Common myeloid progenitor, CD34-positive (primary cell): ENCODE measurements around the gene SEBOX.

ENCODE experiments used
- CTCF ChIA-PET: fragments of 350-600 bp; sonication (Branson Sonifier 250); formaldehyde crosslinking; loops from one replicate; lab custom pipeline; 2021; ENCODE audit warnings: antibody characterized with exemption; lab: Charles Lee
- POLR2A ChIA-PET: fragments of 350-600 bp; sonication (Branson Sonifier 250); formaldehyde crosslinking; loops from one replicate; lab custom pipeline; 2021; ENCODE audit warnings: antibody characterized with exemption; lab: Charles Lee
- DNase-seq, 3 donors: peaks; one replicate each; pipeline versions ENCODE4 v3.0.0 to v3.0.0-alpha.2; 2013
- H3K27ac ChIP-seq, 2 experiments: 1 replicate in 1 of 2; 2 replicates in 1 of 2; pipeline ENCODE4 v1.7.0; 2013; ENCODE audit warnings: inconsistent platforms in 2 of 2, low read length in 2 of 2, mild to moderate bottlenecking in 2 of 2, low read depth in 1 of 2, moderate library complexity in 1 of 2; ENCODE audit not compliant: severe bottlenecking in 2 of 2, insufficient read depth in 1 of 2, poor library complexity in 1 of 2
- H3K27me3 ChIP-seq, 5 experiments: replicated peaks in 2 of 5; 1 replicate in 3 of 5; 2 replicates in 2 of 5; pipeline versions ENCODE4 v1.6.1 to v1.7.0; 2013; ENCODE audit warnings: low read length in 4 of 5, mild to moderate bottlenecking in 2 of 5, moderate library complexity in 2 of 5, inconsistent platforms in 1 of 5; ENCODE audit not compliant: insufficient read depth in 5 of 5, control insufficient read depth in 4 of 5
- H3K36me3 ChIP-seq, 4 experiments: 1 replicate in 2 of 4; 2 replicates in 2 of 4; pipeline versions ENCODE4 v1.6.1 to v1.7.0; 2013; ENCODE audit warnings: low read length in 3 of 4, control low read depth in 1 of 4, mild to moderate bottlenecking in 1 of 4; ENCODE audit not compliant: control insufficient read depth in 4 of 4, insufficient read depth in 4 of 4
- H3K4me1 ChIP-seq, 4 experiments: 1 replicate in 3 of 4; 2 replicates in 1 of 4; pipeline versions ENCODE4 v1.6.1 to v1.7.1; 2013; ENCODE audit warnings: low read length in 3 of 4, mild to moderate bottlenecking in 3 of 4, control low read depth in 1 of 4, inconsistent platforms in 1 of 4, moderate library complexity in 1 of 4; ENCODE audit not compliant: control insufficient read depth in 4 of 4, insufficient read depth in 4 of 4; ENCODE audit errors: control extremely low read depth in 1 of 4
- H3K4me3 ChIP-seq, 7 experiments: 1 replicate in 4 of 7; 2 replicates in 3 of 7; pipeline versions ENCODE4 v1.5.1 to v1.7.0; 2013; ENCODE audit warnings: mild to moderate bottlenecking in 7 of 7, low read length in 6 of 7, moderate library complexity in 6 of 7, inconsistent platforms in 2 of 7, low read depth in 2 of 7, control low read depth in 1 of 7; ENCODE audit not compliant: insufficient read depth in 4 of 7, control insufficient read depth in 1 of 7; ENCODE audit errors: extremely low read depth in 1 of 7
- H3K9me3 ChIP-seq, 5 experiments: 1 replicate in 4 of 5; 2 replicates in 1 of 5; pipeline versions ENCODE4 v1.6.1 to v1.7.1; 2013; ENCODE audit warnings: low read length in 4 of 5, mild to moderate bottlenecking in 2 of 5, inconsistent platforms in 1 of 5, low read depth in 1 of 5, moderate library complexity in 1 of 5; ENCODE audit not compliant: control insufficient read depth in 4 of 5, insufficient read depth in 2 of 5; ENCODE audit errors: control extremely low read depth in 1 of 5
- WGBS: methylation state at CpG from one replicate; pipeline ENCODE4 v1.1.5; 2013; ENCODE audit not compliant: insufficient coverage; 5-methylcytosine and 5-hydroxymethylcytosine counted together

SEBOX gene

DNA sequence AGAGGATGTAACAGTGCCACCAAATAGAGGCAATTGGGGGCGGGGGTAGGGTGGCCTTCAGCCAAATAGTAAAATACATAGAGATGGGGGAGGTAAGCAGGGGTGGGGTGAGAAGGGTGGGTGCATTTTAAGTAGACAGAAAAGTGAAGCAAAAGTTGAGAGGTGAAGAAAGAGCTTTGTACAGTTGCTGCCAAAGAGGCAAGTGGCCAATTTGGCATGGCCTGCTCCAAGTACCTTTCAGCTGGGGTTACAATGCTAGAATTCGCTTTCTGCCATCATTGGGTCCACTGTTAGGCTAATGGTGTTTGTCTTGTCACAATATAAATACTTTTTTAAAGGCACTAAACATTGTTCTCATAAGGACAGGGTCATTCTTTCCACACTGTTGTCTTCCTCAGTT lies 51.2 kb downstream of the SEBOX start:
- DNase-seq = no peak
- CTCF ChIA-PET = no interaction called here
- Histone ChIP-seq H3K36me3 (no peaks in the 10 kb centered on the region), H3K27me3 (peaks cover 0 to 11% (median 5%) of the 10 kb centered on the region in 5 experiments), H3K9me3 (no peaks in the 10 kb centered on the region), H3K4me1 (peaks cover 0 to 17% (median 10%) of the 10 kb centered on the region in 4 experiments), H3K27ac (no peak overlapping the region), H3K4me3 (no peak overlapping the region)
- POLR2A ChIA-PET = no interaction called here
- no CpG with 5 or more reads among the region's 2 CpGs for WGBS
